ENCODE measurements around the gene GPR153. TPM values are rescaled to one million over a fixed set of nuclear protein-coding genes. Genes with fewer than 3 reads are reported as not detected.

The GPR153 gene
- total RNA-seq, 1 donor = 4.0 TPM

- Histone ChIP-seq H3K27ac (ENCODE audit: low read depth, low read length) (no peak overlapping the region), H2AFZ (ENCODE audit: low read length) (no peak overlapping the region), H3K9me3 (ENCODE audit: low read depth, low read length) (no peaks in the 10 kb centered on the region), H3K36me3 (ENCODE audit: insufficient read depth, low read length) (peaks cover 3% of the 10 kb centered on the region), H3K79me2 (ENCODE audit: insufficient read depth, low read length) (no peaks in the 10 kb centered on the region), H4K20me1 (ENCODE audit: insufficient read depth, low read length) (no peaks in the 10 kb centered on the region), H3K27me3 (ENCODE audit: insufficient read depth, low read length) (no peaks in the 10 kb centered on the region), H3K4me3 (ENCODE audit: insufficient read depth, low read length) (no peak overlapping the region), H3K4me2 (ENCODE audit: insufficient read depth, low read length) (no peak overlapping the region), H3K4me1 (ENCODE audit: insufficient read depth, low read length) (no peaks in the 10 kb centered on the region)
- no peak for TF ChIP-seq CTCF (IDR thresholded peaks at IDR 0.05; ENCODE audit: extremely low read depth, low read depth, low read length)
- peak; percentile 85 for DNase-seq (ENCODE audit: insufficient read length, low spot score, missing footprints)
Observed at GRCh38 chr1:6207921-6208320, 53.0 kb downstream of the GPR153 start.

GRCh38 chr1:6207075-6207885 lies 53.6 kb downstream of the GPR153 start:
- peak; percentile 71 for DNase-seq (ENCODE audit: insufficient read length, low spot score, missing footprints)
- H3K4me3 ChIP-seq (ENCODE audit: insufficient read depth, low read length) = no peak overlapping the region
- H3K36me3 ChIP-seq (ENCODE audit: insufficient read depth, low read length) = no peaks in the 10 kb centered on the region
- H2AFZ ChIP-seq (ENCODE audit: low read length) = no peak overlapping the region
- H3K4me2 ChIP-seq (ENCODE audit: insufficient read depth, low read length) = no peak overlapping the region
- no peaks in the 10 kb centered on the region for H3K27me3 ChIP-seq (ENCODE audit: insufficient read depth, low read length)
- H3K4me1 ChIP-seq (ENCODE audit: insufficient read depth, low read length) = no peaks in the 10 kb centered on the region
- no peaks in the 10 kb centered on the region for H3K9me3 ChIP-seq (ENCODE audit: low read depth, low read length)
- H3K27ac ChIP-seq (ENCODE audit: low read depth, low read length) = no peak overlapping the region
- no peak for TF ChIP-seq CTCF (IDR thresholded peaks at IDR 0.05; ENCODE audit: extremely low read depth, low read depth, low read length)
- no peaks in the 10 kb centered on the region for H3K79me2 ChIP-seq (ENCODE audit: insufficient read depth, low read length)
- no peaks in the 10 kb centered on the region for H4K20me1 ChIP-seq (ENCODE audit: insufficient read depth, low read length)

- Histone ChIP-seq H3K4me2 (ENCODE audit: insufficient read depth, low read length) (peak overlapping the region; percentile 81), H3K79me2 (ENCODE audit: insufficient read depth, low read length) (no peaks in the 10 kb centered on the region), H3K4me1 (ENCODE audit: insufficient read depth, low read length) (no peaks in the 10 kb centered on the region), H3K27ac (ENCODE audit: low read depth, low read length) (no peak overlapping the region), H2AFZ (ENCODE audit: low read length) (peak overlapping the region; percentile 74), H3K27me3 (ENCODE audit: insufficient read depth, low read length) (no peaks in the 10 kb centered on the region), H4K20me1 (ENCODE audit: insufficient read depth, low read length) (no peaks in the 10 kb centered on the region), H3K36me3 (ENCODE audit: insufficient read depth, low read length) (no peaks in the 10 kb centered on the region), H3K4me3 (ENCODE audit: insufficient read depth, low read length) (peak overlapping the region; percentile 74), H3K9me3 (ENCODE audit: low read depth, low read length) (no peaks in the 10 kb centered on the region)
- DNase-seq (ENCODE audit: insufficient read length, low spot score, missing footprints) = no peak
- TF ChIP-seq CTCF (IDR thresholded peaks at IDR 0.05; ENCODE audit: extremely low read depth, low read depth, low read length) = no peak
Observed at GRCh38 chr1:6206520-6206855, 54.4 kb downstream of the GPR153 start.

GRCh38 chr1:6205849-6206519 lies 54.9 kb downstream of the GPR153 start, which contains the start of gene RNF207:
RNF207 (plus strand) TSS chr1:6206119; CDS start chr1:6206536, 417 bp downstream.
- TF ChIP-seq CTCF (IDR thresholded peaks at IDR 0.05; ENCODE audit: extremely low read depth, low read depth, low read length) = no peak
- H3K4me2 ChIP-seq (ENCODE audit: insufficient read depth, low read length) = peak within 1 kb of the TSS; percentile 81
- no peaks in the 10 kb centered on the region for H4K20me1 ChIP-seq (ENCODE audit: insufficient read depth, low read length)
- H3K27ac ChIP-seq (ENCODE audit: low read depth, low read length) = no peak within 1 kb of the TSS
- H3K27me3 ChIP-seq (ENCODE audit: insufficient read depth, low read length) = no peaks in the 10 kb centered on the region
- no peaks in the 10 kb centered on the region for H3K9me3 ChIP-seq (ENCODE audit: low read depth, low read length)
- no peaks in the 10 kb centered on the region for H3K4me1 ChIP-seq (ENCODE audit: insufficient read depth, low read length)
- peak within 1 kb of the TSS; percentile 74 for H3K4me3 ChIP-seq (ENCODE audit: insufficient read depth, low read length)
- H2AFZ ChIP-seq (ENCODE audit: low read length) = peak within 1 kb of the TSS; percentile 90
- DNase-seq (ENCODE audit: insufficient read length, low spot score, missing footprints) = peak; percentile 97
- H3K79me2 ChIP-seq (ENCODE audit: insufficient read depth, low read length) = no peaks in the 10 kb centered on the region
- H3K36me3 ChIP-seq (ENCODE audit: insufficient read depth, low read length) = no peaks in the 10 kb centered on the region

Data from osteoblast (primary cell).